ENCODE results near the gene LYRM4. TPM values are rescaled to one million over a fixed set of nuclear protein-coding genes. Genes with fewer than 3 reads are reported as not detected.

Gene LYRM4
- polyA plus RNA-seq, 2 of the 4 experiments (the other 2 are of a cell fraction), result 25.6 to 43.3 TPM

DNA sequence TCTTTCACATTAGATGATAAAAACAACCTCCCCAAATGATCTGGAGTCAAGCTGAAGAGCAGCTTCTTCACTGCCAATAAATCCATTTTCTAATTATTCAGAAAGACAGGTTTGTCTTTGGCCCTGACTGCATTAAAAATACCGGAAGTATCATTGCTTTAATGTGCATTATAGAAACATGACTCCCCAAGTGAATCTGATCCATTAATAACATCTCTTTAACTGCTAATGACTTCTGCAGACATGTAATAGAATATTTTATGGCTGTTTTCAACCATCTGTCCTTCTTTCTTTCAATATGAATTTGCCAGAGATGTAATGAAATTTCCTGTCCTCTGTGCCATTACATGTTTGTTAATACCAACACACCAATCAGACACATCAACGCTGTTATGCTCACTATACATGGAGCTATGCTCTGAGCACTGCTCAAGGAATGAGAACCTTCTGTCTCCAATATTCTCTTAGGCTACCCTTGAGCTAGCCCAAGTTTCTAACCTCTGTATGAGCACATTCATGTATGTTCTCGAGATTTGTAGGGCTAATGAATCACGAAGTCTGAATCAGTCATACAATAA is 87.8 kb downstream of the LYRM4 start:
- Histone ChIP-seq H3K4me3 (no peak overlapping the region), H3K4me1 (no peaks in the 10 kb centered on the region), H3K9me3 (no peaks in the 10 kb centered on the region), H3K27ac (no peak overlapping the region), H3K4me2 (no peak overlapping the region)
- ChIA-PET CTCF (interaction anchor here (0.5 to 3.7 kb wide), 2 partner anchors 30 to 366 kb away, joined by 4 to 18 read pairs; no protein-coding TSS in a partner anchor), POLR2A (no interaction called here)
- WGBS (ENCODE audit: missing lambda C conversion rate), result 77% methylated on average over 4 of the region's 4 CpGs
- no peak for TF ChIP-seq RAD21 (conservative IDR thresholded peaks at IDR 0.05 in 1 of 2, IDR thresholded peaks at IDR 0.05 in 1 of 2)
- no peak for TF ChIP-seq ZSCAN20 (CRISPR knock-in tag; IDR thresholded peaks at IDR 0.05)
- no peak for TF ChIP-seq POLR2A (IDR thresholded peaks at IDR 0.05; ENCODE audit: low read length)
- no peak for TF ChIP-seq NFE2L2 (conservative IDR thresholded peaks at IDR 0.05; ENCODE audit: low read length)
- DNase-seq (ENCODE audit: low read depth in 1 of 2, low spot score in 1 of 2), result no peak
- no peak for FAIRE-seq
- ATAC-seq, result no peak

DNA sequence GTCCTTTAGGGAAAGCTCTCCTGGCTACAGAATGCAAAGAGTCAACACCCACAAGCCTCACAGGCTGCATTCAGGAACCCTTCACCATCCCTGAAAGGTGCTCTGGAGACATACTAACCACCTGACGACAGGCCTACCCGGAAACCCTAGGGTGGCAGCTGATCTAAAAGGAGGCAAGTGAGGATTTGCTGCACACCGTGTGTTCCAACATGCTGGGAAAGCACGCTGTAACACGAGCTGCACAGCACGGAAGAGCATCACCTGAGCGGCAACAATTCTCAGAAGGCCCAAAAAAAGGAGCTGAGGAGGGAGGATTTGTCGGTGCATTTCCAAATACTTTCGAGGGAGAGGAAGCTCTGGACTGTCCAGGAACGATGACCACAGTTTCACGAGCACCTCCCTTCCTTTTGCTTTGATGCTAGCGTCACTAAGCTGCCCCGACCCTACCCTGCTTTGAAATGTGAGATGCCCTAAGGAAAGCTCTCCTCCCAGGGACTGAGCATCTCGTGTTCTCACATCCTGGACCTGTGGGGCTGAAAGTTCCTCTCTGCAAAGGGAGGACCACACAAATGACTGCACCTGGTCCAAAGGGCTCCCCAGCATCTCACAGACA is 88.6 kb downstream of the LYRM4 start:
- ATAC-seq (no peak), DNase-seq (ENCODE audit: low read depth in 1 of 2, low spot score in 1 of 2) (no peak), FAIRE-seq (no peak)
- Histone ChIP-seq H3K9me3 (no peaks in the 10 kb centered on the region), H3K27ac (no peak overlapping the region), H3K4me1 (no peaks in the 10 kb centered on the region), H3K4me2 (no peak overlapping the region), H3K4me3 (no peak overlapping the region)
- 92% methylated on average over 13 of the region's 14 CpGs for WGBS (ENCODE audit: missing lambda C conversion rate)
- ChIA-PET CTCF (interaction anchor here (0.5 to 3.7 kb wide), 2 partner anchors 29 to 365 kb away, joined by 4 to 18 read pairs; no protein-coding TSS in a partner anchor), POLR2A (no interaction called here)
- no peak for TF ChIP-seq HEYL (CRISPR knock-in tag; IDR thresholded peaks at IDR 0.05)
- TF ChIP-seq BHLHE40 (IDR thresholded peaks at IDR 0.05; ENCODE audit: low read depth, low read length), result no peak
- no peak for TF ChIP-seq MYC (IDR thresholded peaks at IDR 0.05; ENCODE audit: borderline replicate concordance, low read length)
- TF ChIP-seq POLR2A (IDR thresholded peaks at IDR 0.05; ENCODE audit: low read length), result no peak
- no peak for TF ChIP-seq ZSCAN20 (CRISPR knock-in tag; IDR thresholded peaks at IDR 0.05)
- no peak for TF ChIP-seq SREBF2 (IDR thresholded peaks at IDR 0.05)
- TF ChIP-seq, protein P1, sequence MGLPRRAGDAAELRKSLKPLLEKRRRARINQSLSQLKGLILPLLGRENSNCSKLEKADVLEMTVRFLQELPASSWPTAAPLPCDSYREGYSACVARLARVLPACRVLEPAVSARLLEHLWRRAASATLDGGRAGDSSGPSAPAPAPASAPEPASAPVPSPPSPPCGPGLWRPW (IDR thresholded peaks at IDR 0.05), result no peak
- TF ChIP-seq EP300 (IDR thresholded peaks at IDR 0.05), result no peak
- TF ChIP-seq ATOH8 (CRISPR knock-in tag; IDR thresholded peaks at IDR 0.05; ENCODE audit: low read depth), result no peak

GRCh38 chr6:5167501-5167900 is 93.2 kb downstream of the LYRM4 start:
- no peak overlapping the region for H3K27ac ChIP-seq
- no peaks in the 10 kb centered on the region for H3K9me3 ChIP-seq
- H3K4me3 ChIP-seq, result no peak overlapping the region
- ChIA-PET CTCF (no interaction called here), POLR2A (no interaction called here)
- no peaks in the 10 kb centered on the region for H3K4me1 ChIP-seq
- ATAC-seq, result no peak
- no peak for FAIRE-seq
- no peak for TF ChIP-seq CBX8 (IDR thresholded peaks at IDR 0.05)
- no peak for TF ChIP-seq MAZ (IDR thresholded peaks at IDR 0.05; ENCODE audit: borderline replicate concordance, low read depth, low read length)
- no peak for TF ChIP-seq USF2 (IDR thresholded peaks at IDR 0.05)
- TF ChIP-seq NFE2L2 (conservative IDR thresholded peaks at IDR 0.05; ENCODE audit: low read length), result no peak
- TF ChIP-seq POLR2AphosphoS2 (conservative IDR thresholded peaks at IDR 0.05; ENCODE audit: low read length), result no peak
- WGBS (ENCODE audit: missing lambda C conversion rate), result 71% methylated on average over 4 of the region's 4 CpGs
- DNase-seq (ENCODE audit: low read depth in 1 of 2, low spot score in 1 of 2), result no peak
- H3K4me2 ChIP-seq, result no peak overlapping the region

- no peak for DNase-seq (ENCODE audit: low read depth in 1 of 2, low spot score in 1 of 2)
- ATAC-seq, result no peak
- no peak overlapping the region for H3K27ac ChIP-seq
- no peak overlapping the region for H3K4me2 ChIP-seq
- ChIA-PET CTCF (no interaction called here), POLR2A (no interaction called here)
- no peaks in the 10 kb centered on the region for H3K4me1 ChIP-seq
- FAIRE-seq, result no peak
- no peaks in the 10 kb centered on the region for H3K9me3 ChIP-seq
- no peak overlapping the region for H3K4me3 ChIP-seq
- TF ChIP-seq ATOH8 (CRISPR knock-in tag; IDR thresholded peaks at IDR 0.05; ENCODE audit: low read depth) (no peak), RCOR1 (IDR thresholded peaks at IDR 0.05; ENCODE audit: low read depth, low read length) (no peak), POLR2AphosphoS2 (conservative IDR thresholded peaks at IDR 0.05; ENCODE audit: low read length) (no peak), CBX2 (IDR thresholded peaks at IDR 0.05; ENCODE audit: borderline replicate concordance, low read depth) (no peak), TP53 (CRISPR knock-in tag; IDR thresholded peaks at IDR 0.05) (no peak), FOSL2 (IDR thresholded peaks at IDR 0.05) (no peak), FOSL2 (CRISPR knock-in tag; IDR thresholded peaks at IDR 0.05) (no peak), USF2 (IDR thresholded peaks at IDR 0.05) (no peak), ESRRA (IDR thresholded peaks at IDR 0.05; ENCODE audit: borderline replicate concordance, low read length) (no peak), HDAC2 (IDR thresholded peaks at IDR 0.05) (no peak)
- TF ChIP-seq, protein P2, sequence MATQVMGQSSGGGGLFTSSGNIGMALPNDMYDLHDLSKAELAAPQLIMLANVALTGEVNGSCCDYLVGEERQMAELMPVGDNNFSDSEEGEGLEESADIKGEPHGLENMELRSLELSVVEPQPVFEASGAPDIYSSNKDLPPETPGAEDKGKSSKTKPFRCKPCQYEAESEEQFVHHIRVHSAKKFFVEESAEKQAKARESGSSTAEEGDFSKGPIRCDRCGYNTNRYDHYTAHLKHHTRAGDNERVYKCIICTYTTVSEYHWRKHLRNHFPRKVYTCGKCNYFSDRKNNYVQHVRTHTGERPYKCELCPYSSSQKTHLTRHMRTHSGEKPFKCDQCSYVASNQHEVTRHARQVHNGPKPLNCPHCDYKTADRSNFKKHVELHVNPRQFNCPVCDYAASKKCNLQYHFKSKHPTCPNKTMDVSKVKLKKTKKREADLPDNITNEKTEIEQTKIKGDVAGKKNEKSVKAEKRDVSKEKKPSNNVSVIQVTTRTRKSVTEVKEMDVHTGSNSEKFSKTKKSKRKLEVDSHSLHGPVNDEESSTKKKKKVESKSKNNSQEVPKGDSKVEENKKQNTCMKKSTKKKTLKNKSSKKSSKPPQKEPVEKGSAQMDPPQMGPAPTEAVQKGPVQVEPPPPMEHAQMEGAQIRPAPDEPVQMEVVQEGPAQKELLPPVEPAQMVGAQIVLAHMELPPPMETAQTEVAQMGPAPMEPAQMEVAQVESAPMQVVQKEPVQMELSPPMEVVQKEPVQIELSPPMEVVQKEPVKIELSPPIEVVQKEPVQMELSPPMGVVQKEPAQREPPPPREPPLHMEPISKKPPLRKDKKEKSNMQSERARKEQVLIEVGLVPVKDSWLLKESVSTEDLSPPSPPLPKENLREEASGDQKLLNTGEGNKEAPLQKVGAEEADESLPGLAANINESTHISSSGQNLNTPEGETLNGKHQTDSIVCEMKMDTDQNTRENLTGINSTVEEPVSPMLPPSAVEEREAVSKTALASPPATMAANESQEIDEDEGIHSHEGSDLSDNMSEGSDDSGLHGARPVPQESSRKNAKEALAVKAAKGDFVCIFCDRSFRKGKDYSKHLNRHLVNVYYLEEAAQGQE (IDR thresholded peaks at IDR 0.05), result no peak
These were observed 96.7 kb downstream of the LYRM4 start for GRCh38 chr6:5164092-5164491.

All from A549 (cell line).